HCT116 (cell line): ENCODE measurements around the gene GNG7. TPM values are rescaled to one million over a fixed set of nuclear protein-coding genes. Genes with fewer than 3 reads are reported as not detected.
"Not testable (repeated sequence)": the region's sequence is repeated elsewhere in the genome, so short reads cannot be mapped to it uniquely, and the experiment has no call there.

ENCODE experiments used
- ATAC-seq: fragments of 200-7000 bp; cut with Tn5 transposase; 2 replicates; pipeline ENCODE4 v1.9.1; 2020; ENCODE audit warnings: mild to moderate bottlenecking, moderate library complexity
- BruUV-seq: library from RNA; stranded (reverse); fragments of 400-500 nt; replicated peaks from 2 replicates; lab custom pipeline; 2021; lab: Mats Ljungman, UMichigan
- CTCF ChIA-PET: fragments of 300-600 bp; sonication (Branson Sonifier 250); formaldehyde crosslinking; loops from one replicate; lab custom pipeline; 2021; ENCODE audit warnings: antibody characterized with exemption; lab: Charles Lee
- POLR2A ChIA-PET: fragments of 300-600, 350-600 bp; sonication (Branson Sonifier 250); formaldehyde crosslinking; loops from one replicate; lab custom pipeline; 2021; ENCODE audit warnings: antibody characterized with exemption; lab: Charles Lee
- RAD21 ChIA-PET, 2 experiments: fragments of 300-600 bp; sonication (Branson Sonifier 250); formaldehyde crosslinking; loops; one replicate each; lab custom pipeline; 2023; ENCODE audit warnings: low total read pairs in 2 of 2; ENCODE audit not compliant: uncharacterized antibody in 2 of 2, unreplicated experiment in 2 of 2, low non-redundant PET in 1 of 2; lab: Charles Lee
- DNase-seq: peaks from one replicate; pipeline ENCODE4 v3.0.0-alpha.2; 2010; ENCODE audit warnings: low read depth, low spot score
- H2AFZ ChIP-seq: fragments of 200-600 bp; shearing (Covaris generic), sonication (generic); 2 replicates; pipeline ENCODE4 v1.6.1; 2017; ENCODE audit warnings: low read depth, mixed run types, mixed read lengths, antibody characterized with exemption, low read length; ENCODE audit not compliant: poor library complexity, severe bottlenecking
- H3K27ac ChIP-seq: 2 replicates; pipeline ENCODE4 v1.5.1; 2012; ENCODE audit warnings: low read depth, low read length
- H3K27me3 ChIP-seq: fragments of 200-600 bp; sonication (generic); 2 replicates; pipeline ENCODE4 v1.6.1; 2016; ENCODE audit warnings: mixed run types, low read length, mixed read lengths; ENCODE audit not compliant: insufficient read depth
- H3K36me3 ChIP-seq, 2 experiments: fragments of 200-500 bp in 1 of 2; fragments of 200-600 bp in 1 of 2; sonication (Bioruptor generic) in 1 of 2; sonication (generic) in 1 of 2; 2 replicates each; pipeline versions ENCODE4 v1.5.1 to v1.6.1; 2014 to 2016; ENCODE audit warnings: low read length in 2 of 2, inconsistent platforms in 1 of 2, mixed read lengths in 1 of 2, mixed run types in 1 of 2; ENCODE audit not compliant: insufficient read depth in 2 of 2, control insufficient read depth in 1 of 2
- H3K4me1 ChIP-seq, 2 experiments: fragments of 200-600 bp in 1 of 2; sonication (generic) in 1 of 2; 2 replicates each; pipeline versions ENCODE4 v1.5.1 to v1.6.1; 2012 to 2017; ENCODE audit warnings: low read length in 2 of 2, inconsistent platforms in 1 of 2, mild to moderate bottlenecking in 1 of 2, mixed read lengths in 1 of 2, mixed run types in 1 of 2, moderate library complexity in 1 of 2; ENCODE audit not compliant: insufficient read depth in 2 of 2, control insufficient read depth in 1 of 2
- H3K4me2 ChIP-seq: fragments of 200-600 bp; sonication (generic); 2 replicates; pipeline ENCODE4 v1.6.1; 2017; ENCODE audit warnings: mixed run types, low read length, mixed read lengths
- H3K4me3 ChIP-seq, 2 experiments: fragments of 200-600 bp in 1 of 2; sonication (generic) in 1 of 2; replicated peaks in 1 of 2; 2 replicates each; pipeline ENCODE4 v1.5.1; 2011 to 2016; ENCODE audit warnings: low read length in 2 of 2, control low read depth in 1 of 2, low read depth in 1 of 2, mild to moderate bottlenecking in 1 of 2, mixed read lengths in 1 of 2, mixed run types in 1 of 2
- H3K79me2 ChIP-seq: fragments of 200-600 bp; sonication (generic); 2 replicates; pipeline ENCODE4 v1.6.1; 2017; ENCODE audit warnings: mild to moderate bottlenecking, mixed run types, low read length, moderate library complexity, mixed read lengths; ENCODE audit not compliant: insufficient read depth
- H3K9ac ChIP-seq: fragments of 200-600 bp; sonication (generic); 2 replicates; pipeline ENCODE4 v1.6.1; 2016; ENCODE audit warnings: low read length, mixed read lengths
- H3K9me2 ChIP-seq: fragments of 200-600 bp; sonication (generic), shearing (Covaris generic); 2 replicates; pipeline ENCODE4 v1.6.1; 2017; ENCODE audit warnings: mixed run types, mild to moderate bottlenecking, moderate library complexity; ENCODE audit not compliant: insufficient read depth
- H3K9me3 ChIP-seq, 2 experiments: fragments of 200-500 bp in 1 of 2; fragments of 200-600 bp in 1 of 2; sonication (Bioruptor generic) in 1 of 2; sonication (generic) in 1 of 2; 2 replicates each; pipeline ENCODE4 v1.6.1; 2014 to 2017; ENCODE audit warnings: low read length in 2 of 2, mixed read lengths in 2 of 2, inconsistent platforms in 1 of 2, low read depth in 1 of 2, mild to moderate bottlenecking in 1 of 2, mixed run types in 1 of 2, moderate library complexity in 1 of 2; ENCODE audit not compliant: control insufficient read depth in 1 of 2, insufficient read depth in 1 of 2
- H4K20me1 ChIP-seq: fragments of 200-600 bp; sonication (generic), shearing (Covaris generic); 2 replicates; pipeline ENCODE4 v1.6.1; 2017; ENCODE audit warnings: mixed run types, mild to moderate bottlenecking, moderate library complexity; ENCODE audit not compliant: insufficient read depth
- ATF3 ChIP-seq: IDR thresholded peaks from 2 replicates; pipeline ENCODE4 v1.6.1; 2012
- CBX3 ChIP-seq: IDR thresholded peaks from 2 replicates; pipeline ENCODE4 v1.6.1; 2012; ENCODE audit warnings: low read depth
- EZH2 ChIP-seq: fragments of 200-600 bp; sonication (generic); IDR thresholded peaks from 2 replicates; pipeline ENCODE4 v1.6.1; 2017; ENCODE audit warnings: antibody characterized with exemption, mixed run types
- JUND ChIP-seq: IDR thresholded peaks from 2 replicates; pipeline ENCODE4 v1.6.1; 2012
- MAX ChIP-seq: IDR thresholded peaks from 2 replicates; pipeline ENCODE4 v1.6.1; 2012
- REST ChIP-seq: IDR thresholded peaks from 2 replicates; pipeline ENCODE4 v1.6.1; 2012; ENCODE audit warnings: low read depth
- SP1 ChIP-seq: IDR thresholded peaks from 2 replicates; pipeline ENCODE4 v1.6.1; 2012; ENCODE audit warnings: low read depth
- TCF7L2 ChIP-seq: IDR thresholded peaks from 2 replicates; pipeline ENCODE4 v1.7.0; 2011; ENCODE audit warnings: borderline replicate concordance, inconsistent platforms; ENCODE audit not compliant: insufficient read depth, insufficient read length; ENCODE audit errors: extremely low read depth
- YY1 ChIP-seq: IDR thresholded peaks from 2 replicates; pipeline ENCODE4 v1.6.1; 2011; ENCODE audit warnings: low read length, low read depth, moderate library complexity, mild to moderate bottlenecking; ENCODE audit not compliant: insufficient replicate concordance; ENCODE audit errors: extremely low read depth
- ZFX ChIP-seq: fragments of 450-650 bp; IDR thresholded peaks from 2 replicates; pipeline ENCODE4 v1.6.1; 2017
- ZNF274 ChIP-seq: fragments of 200-500 bp; sonication (Bioruptor generic); IDR thresholded peaks from 2 replicates; pipeline ENCODE4 v1.6.1; 2014; ENCODE audit warnings: mild to moderate bottlenecking, low read depth, low read length, inconsistent platforms
- intact Hi-C: fragments of 100-400 bp; cut with micrococcal nuclease; formaldehyde crosslinking; loops from 2 replicates; pipeline ENCODE4 v1.10.0; 2022
- total RNA-seq: library from RNA; stranded (reverse); gene quantifications from one replicate; pipeline ENCODE4 v1.2.1, GENCODE V29; 2021; ENCODE audit not compliant: unreplicated experiment

Gene GNG7
- total RNA-seq, 1 experiment from 2014 or later = 11.3 TPM

- BruUV-seq, H3K27ac ChIP-seq, intact Hi-C loops, H3K4me2 ChIP-seq, DNase-seq, H3K27me3 ChIP-seq, H3K4me1 ChIP-seq, CTCF ChIA-PET, H3K4me3 ChIP-seq, H2AFZ ChIP-seq, H3K79me2 ChIP-seq, H3K9ac ChIP-seq, H3K9me2 ChIP-seq, POLR2A ChIA-PET, H4K20me1 ChIP-seq, RAD21 ChIA-PET, H3K36me3 ChIP-seq, ATAC-seq: not testable (repeated sequence)
- peaks cover 10 to 11% of the 10 kb centered on the region in 2 experiments; a peak in 3 of 4 replicates for H3K9me3 ChIP-seq
These were observed 11.6 kb upstream of the GNG7 start for GRCh38 chr19:2714102-2714501.

GRCh38 chr19:2713170-2713569 lies 10.7 kb upstream of the GNG7 start:
- CTCF ChIA-PET, intact Hi-C loops, DNase-seq, POLR2A ChIA-PET, H3K4me2 ChIP-seq, H3K4me3 ChIP-seq, H3K27ac ChIP-seq, H4K20me1 ChIP-seq, H3K9me2 ChIP-seq, H3K9ac ChIP-seq, H3K36me3 ChIP-seq, H2AFZ ChIP-seq, H3K79me2 ChIP-seq, ATAC-seq, RAD21 ChIA-PET, BruUV-seq, H3K27me3 ChIP-seq, H3K4me1 ChIP-seq: not testable (repeated sequence)
- peaks cover 10 to 11% of the 10 kb centered on the region in 2 experiments; a peak in 3 of 4 replicates for H3K9me3 ChIP-seq

- Histone ChIP-seq H3K4me3 (no peak overlapping the region), H3K27me3 (no peaks in the 10 kb centered on the region), H3K36me3 (peaks cover 0 to 5% of the 10 kb centered on the region in 2 experiments; a peak in 2 of 4 replicates), H3K4me1 (no peaks in the 10 kb centered on the region), H3K9ac (no peak overlapping the region), H2AFZ (no peak overlapping the region), H3K27ac (no peak overlapping the region), H4K20me1 (no peaks in the 10 kb centered on the region), H3K79me2 (no peaks in the 10 kb centered on the region), H3K9me3 (peaks cover 10 to 11% of the 10 kb centered on the region in 2 experiments; a peak in 3 of 4 replicates), H3K9me2 (no peaks in the 10 kb centered on the region), H3K4me2 (no peak overlapping the region)
- CTCF ChIA-PET = no interaction called here
- POLR2A ChIA-PET = no interaction called here
- intact Hi-C loops = no loop called here
- RAD21 ChIA-PET = no interaction called here
- DNase-seq = no peak
- no peak for ATAC-seq
- no TSS peak for BruUV-seq
- TF ChIP-seq ZNF274 (no peak), TCF7L2 (no peak), EZH2 (no peak), SP1 (no peak), MAX (no peak), YY1 (no peak), ZFX (no peak), JUND (no peak), CBX3 (no peak), REST (no peak), ATF3 (no peak)
These were observed 9.3 kb upstream of the GNG7 start for GRCh38 chr19:2711875-2712205.
